Body of pancreas (tissue), 4 donors: ENCODE data around the gene SVIL. TPM values are rescaled to one million over a fixed set of nuclear protein-coding genes. Genes with fewer than 3 reads are reported as not detected.
"Not testable (repeated sequence)": the region's sequence is repeated elsewhere in the genome, so short reads cannot be mapped to it uniquely, and the experiment has no call there.

Source experiments
- ATAC-seq: fragments of 150-250 bp; one replicate; pipeline ENCODE4 v1.9.1; 2016
- DNase-seq, 4 donors: peaks; one replicate each; pipeline ENCODE4 v3.0.0-alpha.2; 2019
- H3K27ac ChIP-seq, 4 donors: fragments of 200-600 bp; sonication (generic); 1 replicate in 3 of 4; 2 replicates in 1 of 4; pipeline versions ENCODE4 v1.5.1 to v1.6.1; 2016 to 2019; ENCODE audit warnings: mild to moderate bottlenecking in 1 of 4, mixed read lengths in 1 of 4, moderate library complexity in 1 of 4
- H3K27me3 ChIP-seq, 2 donors: fragments of 200-600 bp; sonication (generic); one replicate each; pipeline ENCODE4 v1.6.0; 2016; ENCODE audit warnings: mild to moderate bottlenecking in 1 of 2
- H3K36me3 ChIP-seq, 2 donors: fragments of 200-600 bp; sonication (generic); replicated peaks in 1 of 2; 2 replicates each; pipeline ENCODE4 v1.5.1; 2016; ENCODE audit warnings: low read depth in 2 of 2; ENCODE audit not compliant: insufficient read depth in 1 of 2
- H3K4me1 ChIP-seq: fragments of 200-600 bp; sonication (generic); one replicate; pipeline ENCODE4 v1.6.0; 2016
- H3K4me3 ChIP-seq, 2 donors: fragments of 200-600 bp; sonication (generic); 1 replicate in 1 of 2; 2 replicates in 1 of 2; pipeline ENCODE4 v1.5.1; 2016 to 2019
- H3K9me3 ChIP-seq, 3 donors: fragments of 200-600 bp; sonication (generic); 1 replicate in 2 of 3; 2 replicates in 1 of 3; pipeline ENCODE4 v1.5.1; 2016
- CTCF ChIP-seq, 7 experiments: fragments of 450-650 bp in 4 of 7; fragments of 200-600 bp in 3 of 7; sonication (generic) in 3 of 7; IDR thresholded peaks; one replicate each; pipeline ENCODE4 v1.5.1; 2016 to 2019; ENCODE audit warnings: antibody characterized with exemption in 7 of 7
- POLR2A ChIP-seq, 3 donors: fragments of 450-650 bp; IDR thresholded peaks; one replicate each; pipeline ENCODE4 v1.6.1; 2016; ENCODE audit warnings: antibody characterized with exemption in 3 of 3, mild to moderate bottlenecking in 2 of 3
- WGBS, 2 donors: methylation state at CpG; one replicate each; pipeline ENCODE4 v1.1.5; 2017; 5-methylcytosine and 5-hydroxymethylcytosine counted together
- intact Hi-C: fragments of 100-400 bp; cut with DNase I; formaldehyde crosslinking; loops from one replicate; pipeline ENCODE4 v1.15.1; 2023
- total RNA-seq, 2 donors: library from RNA; depleted of rRNA; stranded (reverse); fragments of >200 nt; gene quantifications; one replicate each; pipeline ENCODE4 v1.1.0, GENCODE V29; 2016

The SVIL gene
- total RNA-seq, 2 donors from 2014 or later, result 25.4 to 41.2 TPM

GRCh38 chr10:29618341-29619171 lies 16.2 kb downstream of the SVIL start:
- H3K4me3 ChIP-seq, result no peak overlapping the region
- DNase-seq (peak; percentile 42 to 64 (median 56)), ATAC-seq (peak; percentile 54)
- no peaks in the 10 kb centered on the region for H3K9me3 ChIP-seq
- 58 to 70% methylated on average over 13 to 14 of the region's 14 CpGs for WGBS, 2 donors
- peak overlapping the region; percentile 21 to 78 (median 66) for H3K27ac ChIP-seq
- TF ChIP-seq CTCF (IDR thresholded peaks at IDR 0.05), result no peak
- TF ChIP-seq POLR2A (IDR thresholded peaks at IDR 0.05), result no peak
- H3K4me1 ChIP-seq, result peaks cover 18% of the 10 kb centered on the region
- intact Hi-C loops, result no loop called here
- no peaks in the 10 kb centered on the region for H3K27me3 ChIP-seq
- no peaks in the 10 kb centered on the region for H3K36me3 ChIP-seq

GRCh38 chr10:29617880-29618340 lies 16.9 kb downstream of the SVIL start:
- TF ChIP-seq POLR2A (IDR thresholded peaks at IDR 0.05), result no peak
- no peak for TF ChIP-seq CTCF (IDR thresholded peaks at IDR 0.05)

GRCh38 chr10:29616542-29616941 lies 18.2 kb downstream of the SVIL start:
- H3K9me3 ChIP-seq, result no peaks in the 10 kb centered on the region
- no peaks in the 10 kb centered on the region for H3K27me3 ChIP-seq
- no peak overlapping the region for H3K27ac ChIP-seq
- peaks cover 21% of the 10 kb centered on the region for H3K4me1 ChIP-seq
- 96 to 97% methylated on average over 6 of the region's 6 CpGs for WGBS, 2 donors
- DNase-seq (no peak), ATAC-seq (no peak)
- no peaks in the 10 kb centered on the region for H3K36me3 ChIP-seq
- intact Hi-C loops, result no loop called here
- H3K4me3 ChIP-seq, result no peak overlapping the region
- no peak for TF ChIP-seq CTCF (IDR thresholded peaks at IDR 0.05)
- no peak for TF ChIP-seq POLR2A (IDR thresholded peaks at IDR 0.05)

More at GRCh38 chr10:29617880-29618340, 16.9 kb downstream of the SVIL start:
- ATAC-seq (no peak), DNase-seq (no peak)
- WGBS, 2 donors, result 80 to 85% methylated on average over 8 of the region's 8 CpGs
- H3K4me3 ChIP-seq, result no peak overlapping the region
- H3K27ac ChIP-seq, result peak overlapping the region in 3 of 4 donors; percentile 63 to 78 (median 68)
- H3K36me3 ChIP-seq, result no peaks in the 10 kb centered on the region
- H3K4me1 ChIP-seq, result peaks cover 18% of the 10 kb centered on the region
- H3K27me3 ChIP-seq, result no peaks in the 10 kb centered on the region
- H3K9me3 ChIP-seq, result no peaks in the 10 kb centered on the region
- intact Hi-C loops, result no loop called here

GRCh38 chr10:29615195-29615594 lies 19.6 kb downstream of the SVIL start:
- Histone ChIP-seq H3K27ac (no peak overlapping the region), H3K4me3 (no peak overlapping the region), H3K9me3 (no peaks in the 10 kb centered on the region), H3K27me3 (no peaks in the 10 kb centered on the region), H3K4me1 (peaks cover 24% of the 10 kb centered on the region), H3K36me3 (no peaks in the 10 kb centered on the region)
- 47 to 70% methylated on average over 2 of the region's 2 CpGs for WGBS, 2 donors
- no peak for ATAC-seq
- no peak for TF ChIP-seq CTCF (IDR thresholded peaks at IDR 0.05)
- TF ChIP-seq POLR2A (IDR thresholded peaks at IDR 0.05), result no peak
- intact Hi-C loops, result no loop called here
- DNase-seq, result no peak

- ATAC-seq, H3K27me3 ChIP-seq, H3K9me3 ChIP-seq, H3K4me3 ChIP-seq, DNase-seq, H3K36me3 ChIP-seq, intact Hi-C loops, H3K27ac ChIP-seq: not testable (repeated sequence)
- H3K4me1 ChIP-seq, result peaks cover 20% of the 10 kb centered on the region
- WGBS, 2 donors, result 94 to 100% methylated on average over 1 of the region's 1 CpG
Measured at GRCh38 chr10:29614289-29614688, 20.5 kb downstream of the SVIL start.
